ENCODE data around the gene AFMID. TPM values are rescaled to one million over a fixed set of nuclear protein-coding genes. Genes with fewer than 3 reads are reported as not detected.

AFMID gene
- total RNA-seq, 1 donor from 2014 or later: 35.1 TPM

GRCh38 chr17:78200451-78200850 is 13.3 kb downstream of the AFMID start:
- H3K9me3 Mint-ChIP-seq (ENCODE audit: unreplicated experiment): no peaks in the 10 kb centered on the region
- H3K27me3 Mint-ChIP-seq (ENCODE audit: unreplicated experiment): no peaks in the 10 kb centered on the region
- TF ChIP-seq, protein P1, sequence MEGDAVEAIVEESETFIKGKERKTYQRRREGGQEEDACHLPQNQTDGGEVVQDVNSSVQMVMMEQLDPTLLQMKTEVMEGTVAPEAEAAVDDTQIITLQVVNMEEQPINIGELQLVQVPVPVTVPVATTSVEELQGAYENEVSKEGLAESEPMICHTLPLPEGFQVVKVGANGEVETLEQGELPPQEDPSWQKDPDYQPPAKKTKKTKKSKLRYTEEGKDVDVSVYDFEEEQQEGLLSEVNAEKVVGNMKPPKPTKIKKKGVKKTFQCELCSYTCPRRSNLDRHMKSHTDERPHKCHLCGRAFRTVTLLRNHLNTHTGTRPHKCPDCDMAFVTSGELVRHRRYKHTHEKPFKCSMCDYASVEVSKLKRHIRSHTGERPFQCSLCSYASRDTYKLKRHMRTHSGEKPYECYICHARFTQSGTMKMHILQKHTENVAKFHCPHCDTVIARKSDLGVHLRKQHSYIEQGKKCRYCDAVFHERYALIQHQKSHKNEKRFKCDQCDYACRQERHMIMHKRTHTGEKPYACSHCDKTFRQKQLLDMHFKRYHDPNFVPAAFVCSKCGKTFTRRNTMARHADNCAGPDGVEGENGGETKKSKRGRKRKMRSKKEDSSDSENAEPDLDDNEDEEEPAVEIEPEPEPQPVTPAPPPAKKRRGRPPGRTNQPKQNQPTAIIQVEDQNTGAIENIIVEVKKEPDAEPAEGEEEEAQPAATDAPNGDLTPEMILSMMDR (IDR thresholded peaks at IDR 0.05): no peak
- DNase-seq (ENCODE audit: extremely low spot score, unreplicated experiment): no peak
- peaks cover 26% of the 10 kb centered on the region for H3K4me1 Mint-ChIP-seq (ENCODE audit: unreplicated experiment)
- H3K27ac Mint-ChIP-seq (ENCODE audit: unreplicated experiment): no peak overlapping the region
- peaks cover 7% of the 10 kb centered on the region for H3K36me3 Mint-ChIP-seq (ENCODE audit: unreplicated experiment)
- no peak overlapping the region for H3K4me3 Mint-ChIP-seq (ENCODE audit: unreplicated experiment)

DNA sequence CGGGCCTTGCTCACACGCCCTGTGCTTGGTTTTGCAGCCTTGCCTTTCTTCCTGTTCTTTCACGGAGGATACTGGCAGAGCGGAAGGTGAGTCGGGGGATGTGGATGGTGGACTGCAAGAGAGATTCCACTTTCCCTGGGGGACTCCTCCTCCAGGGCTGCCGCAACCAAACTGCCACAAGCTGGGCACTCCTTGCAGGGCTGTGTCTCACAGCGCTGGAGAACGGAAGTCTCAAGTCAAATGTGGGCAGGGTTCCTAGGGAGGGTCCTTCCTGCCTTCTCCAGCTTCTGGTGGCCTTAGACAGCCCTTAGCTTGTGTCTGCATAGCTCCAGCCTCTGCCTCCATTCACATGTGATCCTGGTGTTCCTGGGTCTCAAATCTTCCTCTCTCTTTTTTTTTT is 15.5 kb downstream of the AFMID start:
- DNase-seq (ENCODE audit: extremely low spot score, unreplicated experiment): no peak
- peaks cover 10% of the 10 kb centered on the region for H3K4me1 Mint-ChIP-seq (ENCODE audit: unreplicated experiment)
- no peaks in the 10 kb centered on the region for H3K27me3 Mint-ChIP-seq (ENCODE audit: unreplicated experiment)
- peaks cover 15% of the 10 kb centered on the region for H3K36me3 Mint-ChIP-seq (ENCODE audit: unreplicated experiment)
- H3K27ac Mint-ChIP-seq (ENCODE audit: unreplicated experiment): no peak overlapping the region
- TF ChIP-seq, protein P1 (IDR thresholded peaks at IDR 0.05): no peak
- H3K4me3 Mint-ChIP-seq (ENCODE audit: unreplicated experiment): no peak overlapping the region
- no peaks in the 10 kb centered on the region for H3K9me3 Mint-ChIP-seq (ENCODE audit: unreplicated experiment)

DNA sequence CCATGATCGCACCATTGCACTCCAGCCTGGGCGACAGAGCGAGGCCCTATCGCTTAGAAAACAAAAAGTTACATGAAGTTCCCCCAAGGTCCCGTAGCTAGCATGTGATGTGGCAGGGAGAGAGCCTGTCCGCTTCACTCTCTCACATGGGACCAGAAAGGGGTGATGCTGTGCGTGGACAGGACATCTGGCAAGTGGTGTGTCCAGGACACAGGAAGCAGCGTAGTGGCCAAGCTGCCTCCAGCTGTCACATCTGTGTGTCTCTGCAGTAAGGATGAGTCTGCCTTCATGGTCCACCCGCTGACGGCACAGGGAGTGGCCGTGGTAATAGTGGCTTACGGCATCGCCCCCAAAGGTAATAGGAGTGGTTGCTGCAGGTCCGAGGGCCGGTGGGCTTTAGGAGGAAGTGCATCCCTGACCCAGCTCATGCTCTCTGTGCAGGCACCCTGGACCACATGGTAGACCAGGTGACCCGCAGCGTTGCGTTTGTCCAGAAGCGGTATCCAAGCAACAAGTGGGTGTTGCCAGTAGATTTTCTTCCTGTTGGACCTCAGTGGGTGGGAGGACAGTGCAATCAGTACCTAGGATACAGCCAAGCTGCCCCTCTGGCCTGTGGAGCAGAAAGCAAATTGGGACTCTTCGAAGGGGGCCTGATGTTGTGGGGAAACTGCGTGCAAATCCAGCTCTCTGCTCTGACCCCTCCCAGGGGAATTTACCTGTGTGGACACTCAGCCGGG is 17.4 kb downstream of the AFMID start:
- Mint-ChIP-seq H3K27me3 (ENCODE audit: unreplicated experiment) (no peaks in the 10 kb centered on the region), H3K27ac (ENCODE audit: unreplicated experiment) (no peak overlapping the region)

GRCh38 chr17:78205124-78205775 is 18.1 kb downstream of the AFMID start:
- H3K36me3 Mint-ChIP-seq (ENCODE audit: unreplicated experiment): peaks cover 12% of the 10 kb centered on the region
- H3K4me1 Mint-ChIP-seq (ENCODE audit: unreplicated experiment): no peaks in the 10 kb centered on the region
- TF ChIP-seq, protein P1 (IDR thresholded peaks at IDR 0.05): no peak
- no peak overlapping the region for H3K4me3 Mint-ChIP-seq (ENCODE audit: unreplicated experiment)
- H3K27me3 Mint-ChIP-seq (ENCODE audit: unreplicated experiment): no peaks in the 10 kb centered on the region
- H3K27ac Mint-ChIP-seq (ENCODE audit: unreplicated experiment): no peak overlapping the region
- DNase-seq (ENCODE audit: extremely low spot score, unreplicated experiment): no peak
- no peaks in the 10 kb centered on the region for H3K9me3 Mint-ChIP-seq (ENCODE audit: unreplicated experiment)

More for the DNA sequence above, 17.4 kb downstream of the AFMID start:
- Mint-ChIP-seq H3K4me3 (ENCODE audit: unreplicated experiment) (no peak overlapping the region), H3K36me3 (ENCODE audit: unreplicated experiment) (peaks cover 12% of the 10 kb centered on the region), H3K4me1 (ENCODE audit: unreplicated experiment) (no peaks in the 10 kb centered on the region), H3K9me3 (ENCODE audit: unreplicated experiment) (no peaks in the 10 kb centered on the region)
- TF ChIP-seq, protein P1 (IDR thresholded peaks at IDR 0.05): no peak
- DNase-seq (ENCODE audit: extremely low spot score, unreplicated experiment): no peak

- DNase-seq (ENCODE audit: extremely low spot score, unreplicated experiment): no peak
- Mint-ChIP-seq H3K4me3 (ENCODE audit: unreplicated experiment) (no peak overlapping the region), H3K27me3 (ENCODE audit: unreplicated experiment) (no peaks in the 10 kb centered on the region), H3K4me1 (ENCODE audit: unreplicated experiment) (no peaks in the 10 kb centered on the region), H3K27ac (ENCODE audit: unreplicated experiment) (peak overlapping the region; percentile 44), H3K9me3 (ENCODE audit: unreplicated experiment) (no peaks in the 10 kb centered on the region), H3K36me3 (ENCODE audit: unreplicated experiment) (peaks cover 12% of the 10 kb centered on the region)
- TF ChIP-seq, protein P1 (IDR thresholded peaks at IDR 0.05): no peak
These were observed 19.1 kb downstream of the AFMID start for GRCh38 chr17:78206298-78206697.

Measured in osteocyte (in vitro differentiated cells).